HG02938 (cell line): ENCODE measurements around the gene HHATL.

Experiments
- ATAC-seq: cut with Tn5 transposase; IDR thresholded peaks from one replicate; pipeline ENCODE4 v1.9.1; 2021; ENCODE audit warnings: mild to moderate bottlenecking, moderate library complexity; ENCODE audit not compliant: unreplicated experiment

Gene HHATL

DNA sequence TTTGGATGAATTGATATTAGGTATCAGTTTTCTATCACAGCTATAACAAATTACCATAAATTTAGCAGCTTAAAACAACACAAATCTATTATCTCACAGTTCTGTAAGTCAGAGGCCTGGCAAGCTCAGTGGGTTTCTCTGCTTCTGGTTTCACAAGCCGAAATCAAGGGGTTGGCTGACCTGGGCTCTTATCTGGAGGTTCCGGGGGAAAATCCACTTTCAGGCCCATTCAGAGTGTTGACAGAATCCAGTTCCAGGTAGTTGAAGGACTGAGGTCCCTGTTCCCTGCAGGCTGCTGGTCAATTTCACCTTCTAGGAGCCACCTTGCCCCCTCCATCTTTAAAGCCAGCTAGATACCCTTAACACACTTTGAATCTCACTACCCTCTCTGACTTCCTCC lies 11.1 kb upstream of the HHATL start:
- no peak for ATAC-seq

DNA sequence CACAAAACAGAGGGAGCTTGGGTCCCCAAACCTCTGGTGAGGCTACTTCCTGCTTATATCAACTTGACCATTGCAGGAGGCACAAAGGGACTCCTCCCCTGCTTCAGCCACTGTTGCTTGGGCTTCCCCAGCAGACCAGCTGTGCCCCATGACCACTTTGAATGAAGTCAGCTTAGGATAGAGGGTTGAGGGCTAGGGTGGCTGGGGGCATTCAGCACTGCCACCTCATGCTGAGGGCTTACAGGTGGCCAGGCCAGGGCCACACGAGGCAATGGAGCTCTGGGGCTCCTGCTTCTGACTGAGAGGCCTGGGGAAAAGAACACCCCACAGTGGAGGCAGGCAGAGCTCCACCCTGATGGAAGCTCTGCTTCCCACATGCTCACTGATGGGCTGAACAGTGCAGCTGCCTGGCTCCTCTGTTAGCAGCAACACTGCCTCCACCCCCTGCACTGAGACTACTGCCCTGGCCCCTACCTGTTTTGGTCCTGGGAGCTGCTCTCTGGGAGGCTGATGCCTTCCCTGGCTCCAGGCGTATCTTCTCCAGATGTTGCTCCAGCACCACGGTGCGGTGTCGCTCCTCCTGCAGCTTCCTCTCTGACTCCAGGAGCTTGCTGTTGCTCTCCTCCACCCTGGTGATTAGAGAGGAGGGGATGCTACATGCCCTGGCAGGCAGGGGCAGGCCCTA lies 10.2 kb upstream of the HHATL start:
- ATAC-seq, result no peak

DNA sequence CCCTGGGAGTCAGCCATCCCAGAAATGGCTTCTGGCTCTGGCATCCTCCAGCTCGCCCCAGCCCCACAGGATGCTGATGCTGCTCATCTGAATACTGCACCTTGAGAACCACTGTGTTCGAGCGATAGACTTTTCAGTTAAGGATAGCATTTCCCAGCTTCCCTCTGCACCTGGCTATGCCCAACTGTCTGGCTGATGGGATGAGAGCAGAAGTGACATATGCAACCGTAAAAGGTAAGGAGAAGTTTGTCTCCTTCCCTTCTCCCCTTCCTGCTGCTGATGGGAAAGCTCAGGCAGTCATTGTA lies 9.7 kb upstream of the HHATL start:
- ATAC-seq, result no peak

DNA sequence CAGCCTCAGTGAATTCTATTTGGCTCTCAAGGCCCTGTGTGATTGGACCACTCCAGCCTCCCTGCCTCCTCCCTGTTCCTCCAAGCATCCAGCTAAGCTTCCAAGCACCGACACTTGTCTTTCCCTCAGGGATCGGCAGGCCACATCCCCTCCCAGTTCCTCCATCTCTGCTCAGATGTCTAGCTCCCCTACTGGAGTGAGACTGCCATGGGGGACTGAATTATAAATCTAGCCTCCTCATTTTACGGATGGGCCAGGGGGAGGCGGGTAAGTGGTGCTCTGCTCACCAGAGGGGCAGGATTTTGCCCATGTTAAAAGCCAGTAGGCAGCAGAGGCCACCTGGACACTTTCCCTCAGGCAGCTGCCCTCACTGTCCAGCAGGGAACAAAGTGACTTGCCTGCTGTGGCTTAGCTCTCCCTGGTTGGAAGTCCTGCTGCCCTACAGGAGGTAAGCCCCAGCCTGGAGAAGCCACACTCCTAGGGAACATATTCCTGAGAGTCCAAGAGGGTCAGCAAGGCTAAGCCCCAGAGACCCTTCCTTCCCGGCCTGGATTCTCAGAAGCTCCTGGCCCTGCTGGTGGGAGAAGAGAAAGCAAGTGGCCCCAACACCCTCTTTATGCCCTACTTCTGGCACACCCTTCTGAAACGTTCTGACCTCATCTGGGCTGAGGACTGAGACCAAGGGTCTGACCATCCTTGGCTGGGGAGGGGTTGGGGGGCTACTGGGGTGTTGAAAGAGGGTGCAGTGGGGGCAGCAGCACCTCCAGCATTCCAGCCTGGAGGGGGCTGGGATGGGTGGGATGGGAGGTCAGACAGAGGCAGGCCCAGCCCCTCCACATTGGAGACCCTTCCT lies 9.1 kb upstream of the HHATL start:
- no peak for ATAC-seq

DNA sequence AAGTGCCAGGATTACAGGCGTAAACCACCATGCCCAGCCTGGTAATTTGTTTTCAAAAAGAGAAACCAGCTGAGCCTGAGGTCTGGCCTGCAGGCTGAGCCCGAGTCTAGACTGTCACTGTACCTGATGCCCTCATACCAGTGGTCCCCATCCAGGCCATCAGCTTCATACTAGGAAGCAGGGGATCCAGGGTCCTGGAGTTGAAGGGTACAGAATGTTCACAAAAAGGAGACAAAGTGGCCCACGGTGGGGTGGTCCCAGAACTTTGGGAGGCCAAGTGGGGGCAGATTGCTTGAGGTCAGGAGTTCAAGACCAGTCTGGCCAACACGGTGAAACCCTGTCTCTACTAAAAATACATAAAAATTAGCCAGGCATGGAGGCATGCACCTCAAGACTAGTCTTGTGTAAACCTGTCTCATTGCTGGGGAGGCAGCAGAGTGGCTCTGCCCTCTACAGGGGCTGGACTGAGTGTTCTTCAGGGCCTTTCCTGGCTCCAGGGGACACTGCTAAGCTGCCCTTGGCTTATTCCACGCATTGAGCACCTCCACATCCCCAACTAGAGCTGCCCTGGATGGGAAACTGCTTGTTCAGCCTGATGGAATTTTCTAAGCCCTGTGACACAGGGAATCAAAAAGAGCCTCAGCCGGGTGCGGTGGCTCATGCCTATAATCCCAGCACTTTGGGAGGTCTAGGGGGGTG lies 7.9 kb upstream of the HHATL start:
- ATAC-seq, result no peak

DNA sequence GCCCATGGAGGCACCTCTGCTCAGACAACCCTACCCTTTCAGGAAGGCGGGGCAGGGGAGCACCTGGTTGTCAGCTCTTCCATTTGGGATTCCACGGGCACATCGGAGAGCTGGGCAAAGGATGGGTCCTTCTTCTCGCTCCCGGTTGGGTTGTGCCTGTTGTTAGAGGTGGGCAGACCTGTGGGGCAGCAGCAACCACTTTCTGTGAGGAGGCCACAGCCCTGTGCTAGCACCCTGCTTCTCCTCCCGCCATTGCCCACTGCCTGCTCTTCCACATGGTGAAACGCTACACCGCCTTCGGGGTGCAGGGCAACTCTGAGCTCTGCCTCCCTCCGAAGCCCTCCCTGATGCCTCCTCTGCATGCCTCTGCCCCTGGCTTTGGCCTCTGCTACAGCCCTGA lies 7.0 kb upstream of the HHATL start:
- no peak for ATAC-seq

DNA sequence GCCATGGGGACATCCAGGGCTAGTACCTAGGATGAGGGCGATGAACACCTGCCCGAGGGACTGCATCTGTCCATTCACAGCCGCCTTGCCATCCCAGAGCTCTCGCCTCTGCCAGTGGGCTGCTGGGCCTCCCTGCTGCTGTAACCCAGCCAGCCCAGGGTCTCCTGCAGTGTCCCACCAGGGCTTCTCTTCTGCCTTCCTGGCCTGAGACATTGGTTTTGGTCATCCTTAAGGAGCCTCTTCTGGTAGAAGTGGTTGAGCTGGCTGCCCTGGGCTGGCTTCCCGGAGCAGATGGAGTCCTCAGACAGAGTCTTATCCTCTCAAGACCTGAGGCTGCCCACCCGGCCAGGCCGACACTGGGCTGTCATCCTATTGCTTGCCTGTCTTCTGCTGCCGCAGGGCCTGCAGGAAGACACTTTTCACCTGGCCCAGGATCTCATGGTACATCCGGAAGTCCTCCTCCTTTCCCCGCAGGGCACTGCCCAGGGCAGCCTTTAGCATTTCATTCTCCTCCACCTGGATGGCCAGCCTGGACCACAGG lies 6.1 kb upstream of the HHATL start:
- no peak for ATAC-seq

DNA sequence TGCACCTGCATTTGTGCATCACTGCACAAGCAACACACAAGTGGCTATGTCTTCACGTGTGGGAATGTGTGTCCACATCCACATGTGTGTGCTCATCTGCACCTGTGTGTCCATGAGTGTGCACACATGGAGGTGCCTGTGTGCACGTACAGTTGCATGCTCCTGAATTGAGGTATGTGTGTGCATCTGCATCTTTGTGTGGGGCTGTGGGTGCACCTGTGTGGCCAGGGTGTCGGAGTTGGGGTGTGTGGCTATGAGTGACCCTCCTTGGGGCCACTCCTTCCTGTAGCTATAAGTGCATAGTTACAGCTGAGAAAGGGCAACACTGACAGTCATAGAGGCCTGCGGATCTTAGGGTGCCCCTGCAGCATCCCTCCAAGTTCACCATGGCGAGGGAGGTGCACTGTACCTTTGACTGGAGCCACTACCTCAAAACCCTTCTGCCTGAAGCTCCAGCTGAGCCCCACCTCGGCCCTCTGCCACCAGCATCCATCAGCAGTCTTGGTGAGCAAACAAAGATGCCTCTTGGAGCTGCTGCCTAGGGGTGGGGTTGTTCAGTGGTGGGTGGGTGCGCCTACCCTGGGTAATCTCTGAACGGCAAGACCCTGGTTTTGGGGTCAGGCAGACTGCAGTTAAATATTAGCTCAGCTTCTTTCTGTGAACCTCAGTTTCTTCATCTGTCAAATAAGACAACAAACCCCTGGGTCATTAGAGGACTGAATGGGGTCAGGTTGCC lies 5.2 kb upstream of the HHATL start:
- ATAC-seq, result no peak

DNA sequence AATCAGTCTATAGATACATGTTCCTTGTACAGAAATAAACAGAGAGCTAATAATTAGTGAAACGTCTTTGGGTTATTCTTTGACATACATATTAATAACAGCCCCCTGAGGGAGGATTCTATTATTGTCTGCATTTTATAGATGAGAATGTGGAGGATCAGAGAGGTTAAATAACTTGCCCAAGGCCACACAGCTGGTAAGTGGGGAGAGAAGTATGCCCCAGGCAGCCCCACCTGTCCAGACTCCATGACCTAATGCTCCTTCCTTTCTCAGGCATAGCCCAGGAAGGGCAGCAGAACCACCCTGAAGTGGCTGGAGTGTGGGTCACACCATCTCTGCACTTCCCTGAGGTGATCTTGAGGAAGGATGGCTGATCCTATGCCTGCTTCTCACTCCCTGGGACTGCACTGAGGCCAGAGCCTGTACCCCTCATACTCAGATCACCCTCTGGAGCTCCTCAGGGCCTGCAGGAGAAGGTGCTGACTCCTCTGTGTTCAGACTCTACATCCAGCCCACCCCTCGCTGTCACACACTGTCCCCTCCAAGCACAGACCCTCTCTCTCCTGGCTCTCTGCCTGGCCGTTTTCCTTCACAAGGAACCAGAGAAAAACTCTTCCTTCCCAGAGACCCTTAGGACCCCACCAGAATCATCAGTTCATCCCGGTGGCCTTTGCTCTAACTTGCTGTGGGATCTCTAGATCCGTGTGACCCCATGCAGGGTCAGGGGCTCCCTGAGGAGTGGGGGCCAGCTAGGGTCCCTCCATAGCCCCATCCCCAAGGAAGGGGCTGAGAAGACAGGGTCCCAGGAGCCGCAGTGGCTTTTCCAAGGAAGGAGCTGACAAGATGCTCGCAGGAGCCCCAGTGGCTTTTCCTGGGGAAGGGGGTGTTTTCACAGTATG lies 4.4 kb upstream of the HHATL start:
- no peak for ATAC-seq

DNA sequence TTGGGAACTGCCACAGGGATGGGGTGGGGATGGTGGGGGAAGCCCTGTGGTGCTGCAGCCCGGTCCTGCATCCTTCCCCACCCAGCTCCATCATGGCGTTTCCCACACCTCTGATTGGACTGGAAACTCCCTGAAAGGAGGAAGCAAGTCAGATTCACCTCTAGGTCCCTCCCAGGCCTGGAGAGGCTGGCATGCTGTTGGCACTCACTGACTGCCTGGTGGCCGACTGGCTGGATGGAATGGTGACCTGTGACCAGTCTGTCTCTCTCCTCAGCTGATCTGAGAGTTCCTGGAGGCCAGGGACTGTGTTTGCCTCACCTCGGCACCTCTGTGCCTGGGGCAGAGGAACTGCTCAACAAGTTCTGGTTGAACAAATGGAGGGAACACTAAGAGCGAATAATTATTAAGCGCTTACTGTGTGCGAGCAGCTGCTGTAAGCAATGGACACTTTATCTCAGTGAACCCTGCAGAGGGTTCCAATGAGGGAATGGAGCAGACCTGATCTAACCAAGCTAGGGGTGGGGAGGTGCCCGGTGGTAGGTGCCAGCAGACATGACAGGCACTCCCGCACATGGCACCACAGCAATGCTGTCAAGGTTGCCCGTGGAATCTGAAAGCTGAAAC lies 3.5 kb upstream of the HHATL start:
- ATAC-seq, result no peak

DNA sequence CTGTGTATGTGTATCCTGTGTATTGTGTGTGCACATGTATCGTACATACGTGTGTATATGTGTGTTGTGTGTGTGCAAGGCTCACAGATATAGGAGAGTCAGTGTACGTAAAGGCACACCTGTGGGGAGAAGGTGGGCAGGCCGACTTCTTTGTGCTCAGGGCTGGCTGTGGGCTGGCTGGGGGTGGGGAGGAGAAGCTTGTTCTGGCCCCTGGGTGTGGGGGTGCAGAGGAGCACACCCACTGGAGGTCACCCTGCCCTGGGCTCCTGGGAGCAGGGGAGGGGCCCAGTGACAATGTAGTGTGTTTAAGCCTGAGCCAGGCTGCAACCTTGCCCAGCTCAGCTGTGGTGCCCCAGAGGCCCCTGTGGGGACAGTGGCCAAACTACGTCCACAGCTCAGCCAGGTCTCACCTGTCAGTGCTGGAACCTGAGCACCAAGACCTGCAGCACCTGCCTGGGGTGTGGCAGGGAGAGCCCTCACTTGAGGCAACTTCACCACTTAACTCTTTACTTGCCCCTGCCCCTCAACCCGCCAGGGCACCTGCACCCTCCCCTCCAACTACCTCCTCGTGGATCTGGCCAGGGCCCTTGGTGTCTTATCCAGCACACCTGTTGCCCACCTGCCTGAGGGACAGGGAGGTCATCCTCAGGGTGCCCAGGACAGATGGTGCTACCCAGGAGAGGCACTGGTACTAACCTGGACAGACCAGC lies 2.6 kb upstream of the HHATL start:
- no peak for ATAC-seq

DNA sequence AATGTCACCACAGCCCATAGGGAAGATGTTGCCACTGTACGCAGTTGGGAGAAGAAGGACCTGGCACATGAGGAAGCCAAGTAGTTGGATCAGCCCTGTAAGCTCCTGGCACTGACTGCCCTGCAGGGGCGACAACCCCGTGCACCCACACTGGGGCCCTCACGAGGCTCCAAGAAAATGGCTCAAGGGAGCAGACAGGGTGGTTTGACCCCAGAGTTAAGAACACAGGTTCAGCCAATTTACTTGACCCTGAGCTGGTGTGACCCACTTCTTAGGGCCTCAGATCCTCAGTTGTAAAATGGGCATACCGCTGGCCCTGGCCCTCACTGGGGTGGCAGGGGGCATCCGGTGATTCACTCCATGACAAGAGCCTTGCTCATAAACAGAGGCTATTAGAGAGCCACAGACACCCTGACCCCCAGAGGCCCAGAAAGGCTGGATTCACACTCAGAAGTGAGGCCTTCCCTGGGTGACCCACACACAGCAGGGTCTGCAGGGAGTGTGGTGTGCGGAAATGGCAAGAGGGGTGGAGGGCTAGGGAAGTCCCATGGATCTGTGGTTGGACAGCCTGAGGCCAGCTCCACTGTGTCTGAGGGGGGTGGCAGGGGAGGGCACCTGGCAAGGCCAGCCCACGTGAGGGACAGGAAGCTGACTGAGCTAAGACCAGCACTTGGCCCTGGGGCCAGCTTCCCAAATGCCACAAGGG lies 1.7 kb upstream of the HHATL start:
- no peak for ATAC-seq

DNA sequence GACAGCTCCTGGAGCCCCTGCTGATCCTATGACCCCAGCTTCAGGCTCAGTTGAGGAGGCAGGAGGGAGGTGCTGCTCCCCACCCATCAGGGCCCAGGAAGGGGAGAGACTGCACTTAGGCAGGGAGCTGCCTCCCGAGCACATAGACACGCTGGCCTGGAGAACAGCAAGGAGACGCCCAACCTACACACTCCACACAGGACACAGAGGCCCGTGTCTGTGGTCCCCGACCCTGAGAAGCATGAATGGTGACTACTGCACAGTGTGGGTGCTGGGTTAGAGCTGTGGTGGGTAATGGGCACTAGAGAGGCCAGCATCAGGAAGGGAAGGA lies 1.1 kb upstream of the HHATL start:
- no peak for ATAC-seq

DNA sequence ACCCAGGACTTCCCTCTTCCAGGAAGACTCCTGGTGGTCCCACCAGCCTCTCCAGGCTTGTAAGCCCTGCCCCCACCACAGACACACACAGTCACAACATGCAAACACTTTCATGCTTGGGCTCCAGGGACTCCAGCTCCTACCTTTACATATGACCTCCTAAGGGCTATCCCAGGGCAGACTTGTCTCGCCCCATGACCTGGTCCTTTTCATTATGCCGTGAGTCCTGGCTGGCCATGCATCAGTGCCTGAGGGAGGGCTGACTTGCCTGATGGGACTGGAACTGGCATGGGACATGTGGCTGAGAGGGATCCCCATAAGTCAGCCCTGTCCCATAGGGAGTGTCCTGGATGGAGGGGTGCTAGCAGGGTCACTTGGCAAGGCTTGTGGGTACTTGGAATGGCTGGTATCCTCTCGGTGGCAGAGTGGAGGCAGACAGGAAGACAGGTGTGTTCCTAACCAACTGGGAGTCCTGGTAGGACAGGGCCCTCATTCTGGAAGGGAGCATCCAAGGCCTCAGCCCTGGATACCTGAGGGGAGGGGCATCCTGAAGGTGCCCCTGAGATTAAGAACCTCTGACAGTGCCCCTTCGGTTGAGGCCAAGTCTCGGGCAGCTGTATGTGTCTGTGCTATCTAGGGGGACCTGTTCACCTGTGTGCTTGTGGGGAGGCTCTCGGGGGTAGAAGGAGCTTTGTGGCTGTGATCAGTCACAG lies 540 bp upstream of the HHATL start:
- ATAC-seq, result no peak

DNA sequence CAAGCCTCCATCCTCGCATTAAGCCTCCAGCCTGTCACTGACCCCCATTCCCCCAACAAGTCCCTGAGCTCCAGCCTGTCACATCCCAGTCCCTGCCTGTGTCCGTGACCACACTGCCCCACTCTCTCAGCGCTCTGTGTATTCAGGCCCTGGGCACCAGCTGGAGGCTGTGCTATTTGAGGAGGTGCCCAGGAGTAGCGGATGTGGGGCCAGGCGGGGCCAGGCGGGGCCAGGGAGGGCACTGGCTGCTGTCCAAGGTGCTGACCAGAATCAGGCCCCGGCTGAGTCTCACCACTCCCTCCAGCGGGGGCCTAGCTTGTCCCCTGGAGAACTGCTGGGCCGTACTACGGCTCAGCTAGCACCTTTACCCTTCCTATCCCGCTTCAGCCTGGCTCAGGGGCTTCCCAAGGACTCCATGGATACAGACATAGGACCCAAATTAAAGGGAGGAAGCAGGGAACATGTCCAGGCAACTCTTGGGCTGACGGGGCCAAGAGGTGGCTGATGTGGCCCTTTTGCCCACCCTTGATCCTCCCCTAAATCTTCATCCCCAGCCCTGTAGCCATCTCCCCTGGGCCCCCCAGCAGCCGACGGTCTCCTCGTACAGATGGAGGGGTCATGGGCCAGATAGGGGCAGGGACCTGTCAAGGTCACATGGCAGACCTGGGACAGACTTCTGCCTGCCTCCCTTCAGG lies 1.1 kb downstream of the HHATL start:
- no peak for ATAC-seq

DNA sequence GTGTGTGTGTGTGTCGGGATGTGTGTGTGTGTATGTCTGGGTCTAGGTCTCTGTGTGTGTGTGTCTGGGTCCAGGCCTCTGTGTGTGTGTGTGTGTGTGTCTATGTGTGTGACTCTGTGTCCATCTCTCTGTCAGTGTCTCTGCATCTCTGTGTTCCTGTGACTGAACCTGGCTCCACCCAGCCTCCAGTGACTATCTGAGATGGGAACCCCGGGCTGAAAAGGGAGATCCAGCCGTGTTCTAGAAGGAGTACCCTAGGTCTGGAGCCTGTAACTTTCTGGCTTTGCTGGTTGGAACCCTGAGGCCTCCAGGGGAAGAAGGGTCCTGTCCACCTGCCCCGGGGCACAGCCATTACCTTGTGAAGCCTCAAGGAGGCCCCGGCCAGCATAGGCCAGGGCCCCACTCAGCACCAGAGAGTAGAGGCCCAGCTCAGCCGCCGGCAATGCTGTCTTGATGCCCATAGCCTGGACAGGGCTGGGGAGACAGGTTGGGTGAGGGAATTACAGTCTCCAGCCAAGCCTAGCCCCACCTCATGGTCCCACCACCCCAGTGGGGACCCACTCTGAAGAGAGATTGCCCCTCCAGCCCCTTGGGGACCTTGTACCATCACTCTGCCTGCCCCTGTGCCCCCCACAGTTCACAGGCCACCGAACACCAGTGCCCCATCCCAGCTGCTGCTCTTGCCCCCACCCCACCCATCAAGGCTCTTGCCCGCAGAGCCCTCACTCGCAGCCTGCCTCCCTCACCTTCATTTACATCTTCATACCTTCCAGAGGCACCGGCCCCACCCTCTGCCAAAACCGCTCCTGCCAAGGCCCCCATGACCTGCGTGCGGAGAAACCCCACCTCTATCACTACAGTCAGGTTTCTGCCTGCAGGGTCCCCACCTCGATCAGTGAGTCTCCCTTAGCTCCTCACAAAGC lies 2.0 kb downstream of the HHATL start:
- no peak for ATAC-seq
